Natural killer cell (primary cell): Measurements from ENCODE around the gene CDKL5. TPM values are rescaled to one million over a fixed set of nuclear protein-coding genes. Genes with fewer than 3 reads are reported as not detected.

Experiments
- ATAC-seq, 3 donors: fragments of 150-1000 bp in 2 of 3; fragments of 200-7000 bp in 1 of 3; cut with Tn5 transposase; 1 replicate in 1 of 3; 2 replicates in 2 of 3; pipeline ENCODE4 v1.10.0; 2021; ENCODE audit warnings: mild to moderate bottlenecking in 2 of 3, moderate library complexity in 2 of 3
- DNase-seq, 2 donors: peaks; one replicate each; pipeline versions ENCODE4 v3.0.0 to v3.0.0-alpha.2; 2013 to 2021; ENCODE audit warnings: mixed read lengths in 1 of 2
- H3K27ac ChIP-seq: one replicate; pipeline ENCODE4 v1.5.1; 2013; ENCODE audit warnings: mild to moderate bottlenecking, low read length
- H3K27me3 ChIP-seq: one replicate; pipeline ENCODE4 v1.6.1; 2013; ENCODE audit warnings: low read length; ENCODE audit not compliant: control insufficient read depth, insufficient read depth
- H3K36me3 ChIP-seq: one replicate; pipeline ENCODE4 v1.6.1; 2013; ENCODE audit warnings: low read length; ENCODE audit not compliant: control insufficient read depth, insufficient read depth
- H3K4me1 ChIP-seq: one replicate; pipeline ENCODE4 v1.6.1; 2013; ENCODE audit warnings: low read length; ENCODE audit not compliant: control insufficient read depth, insufficient read depth
- H3K4me3 ChIP-seq: one replicate; pipeline ENCODE4 v1.5.1; 2013; ENCODE audit warnings: low read length
- H3K9me3 ChIP-seq: one replicate; pipeline ENCODE4 v1.6.1; 2013; ENCODE audit warnings: low read length; ENCODE audit not compliant: control insufficient read depth, insufficient read depth
- H3K27ac Mint-ChIP-seq, 2 donors: one replicate each; pipeline ENCODE4 v1.8.0; 2022; ENCODE audit warnings: mild to moderate bottlenecking in 2 of 2, mixed read lengths in 2 of 2, moderate library complexity in 1 of 2
- H3K27me3 Mint-ChIP-seq, 2 donors: one replicate each; pipeline ENCODE4 v1.8.0; 2022; ENCODE audit warnings: low read depth in 2 of 2, mixed read lengths in 2 of 2
- H3K36me3 Mint-ChIP-seq: one replicate; pipeline ENCODE4 v1.8.0; 2022; ENCODE audit warnings: mixed read lengths
- H3K4me1 Mint-ChIP-seq, 2 donors: one replicate each; pipeline ENCODE4 v1.8.0; 2022; ENCODE audit warnings: mixed read lengths in 2 of 2
- H3K4me3 Mint-ChIP-seq: one replicate; pipeline ENCODE4 v1.8.0; 2022; ENCODE audit warnings: mild to moderate bottlenecking, moderate library complexity, mixed read lengths
- H3K9me3 Mint-ChIP-seq, 2 donors: one replicate each; pipeline ENCODE4 v1.8.0; 2022; ENCODE audit warnings: mixed read lengths in 2 of 2
- CTCF ChIP-seq: fragments of 200-600 bp; IDR thresholded peaks from one replicate; pipeline ENCODE4 v1.8.0; 2022; ENCODE audit warnings: antibody characterized with exemption
- WGBS: methylation state at CpG from one replicate; pipeline ENCODE4 v1.1.7; 2013; ENCODE audit warnings: missing lambda C conversion rate; ENCODE audit not compliant: insufficient coverage; 5-methylcytosine and 5-hydroxymethylcytosine counted together
- intact Hi-C: fragments of 100-400 bp; cut with micrococcal nuclease; formaldehyde crosslinking; loops from one replicate; pipeline ENCODE4 v1.14.2; 2022
- total RNA-seq, 4 donors: library from RNA; stranded (reverse); fragments of 120-200 nt in 1 of 4; gene quantifications; one replicate each; pipeline versions ENCODE4 v1.2.3 to v1.2.4, GENCODE V29; 2013 to 2022

Gene CDKL5
- total RNA-seq, 3 donors from 2014 or later (not counting 1 experiment from before 2014, with no cell fraction given): 3.4 to 4.3 (median 3.5) TPM

GRCh38 chrX:18682979-18683387, 257.6 kb downstream of the CDKL5 start:
- intact Hi-C loops: no loop called here
- H3K27me3 Mint-ChIP-seq: peaks cover 3 to 5% of the 10 kb centered on the region in 2 donors
- no peak for TF ChIP-seq CTCF
- DNase-seq (no peak), ATAC-seq (no peak)
- no peaks in the 10 kb centered on the region for H3K36me3 Mint-ChIP-seq
- no peaks in the 10 kb centered on the region for H3K36me3 ChIP-seq
- WGBS: 58% methylated on average over 7 of the region's 9 CpGs
- peaks cover 0 to 6% of the 10 kb centered on the region in 2 donors for H3K4me1 Mint-ChIP-seq
- no peak overlapping the region for H3K27ac ChIP-seq
- no peaks in the 10 kb centered on the region for H3K4me1 ChIP-seq
- no peaks in the 10 kb centered on the region for H3K27me3 ChIP-seq
- H3K9me3 Mint-ChIP-seq: no peaks in the 10 kb centered on the region
- no peak overlapping the region for H3K4me3 Mint-ChIP-seq
- no peak overlapping the region for H3K27ac Mint-ChIP-seq
- no peak overlapping the region for H3K4me3 ChIP-seq
- H3K9me3 ChIP-seq: no peaks in the 10 kb centered on the region

- no peak for ATAC-seq
- no peak overlapping the region for H3K4me3 Mint-ChIP-seq
- peaks cover 0 to 3% of the 10 kb centered on the region in 2 donors for H3K27me3 Mint-ChIP-seq
- no peaks in the 10 kb centered on the region for H3K9me3 Mint-ChIP-seq
- TF ChIP-seq CTCF: no peak
- H3K36me3 Mint-ChIP-seq: no peaks in the 10 kb centered on the region
- no peaks in the 10 kb centered on the region for H3K9me3 ChIP-seq
- intact Hi-C loops: no loop called here
- H3K4me1 ChIP-seq: no peaks in the 10 kb centered on the region
- no peak overlapping the region for H3K27ac Mint-ChIP-seq
- no peaks in the 10 kb centered on the region for H3K36me3 ChIP-seq
- no peak overlapping the region for H3K27ac ChIP-seq
- WGBS: 88% methylated on average over 4 of the region's 7 CpGs
- no peaks in the 10 kb centered on the region for H3K27me3 ChIP-seq
- no peak overlapping the region for H3K4me3 ChIP-seq
- no peaks in the 10 kb centered on the region for H3K4me1 Mint-ChIP-seq
- DNase-seq: no peak
Measured at GRCh38 chrX:18687856-18688495, 262.6 kb downstream of the CDKL5 start.

DNA sequence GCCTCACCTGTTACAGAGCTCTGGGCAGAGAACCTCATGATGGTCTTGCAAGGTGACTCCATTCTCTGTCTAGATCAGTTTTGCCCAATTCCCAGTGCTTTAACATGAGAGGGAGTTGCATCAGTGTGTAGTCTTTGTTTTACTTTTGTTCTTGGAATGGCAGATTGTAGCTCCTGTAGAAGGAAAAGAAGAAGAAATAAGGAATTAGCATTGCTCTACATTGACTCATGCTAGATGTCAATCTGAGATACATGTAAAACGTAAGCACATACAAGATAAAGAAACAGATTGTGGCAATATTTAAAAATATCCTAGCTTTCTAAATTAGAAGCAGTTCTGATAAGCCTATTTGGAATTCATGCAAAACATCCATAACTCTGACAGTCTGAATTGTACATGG, 266.0 kb downstream of the CDKL5 start:
- intact Hi-C loops: no loop called here
- no CpG with 5 or more reads among the region's 1 CpG for WGBS

More for the DNA sequence above, 266.0 kb downstream of the CDKL5 start:
- no peaks in the 10 kb centered on the region for H3K9me3 Mint-ChIP-seq
- Histone ChIP-seq H3K4me1 (no peaks in the 10 kb centered on the region), H3K9me3 (no peaks in the 10 kb centered on the region), H3K27me3 (no peaks in the 10 kb centered on the region), H3K27ac (no peak overlapping the region), H3K36me3 (no peaks in the 10 kb centered on the region), H3K4me3 (no peak overlapping the region)
- TF ChIP-seq CTCF: no peak
- ATAC-seq (no peak), DNase-seq (no peak)
- H3K4me3 Mint-ChIP-seq: no peak overlapping the region
- H3K27me3 Mint-ChIP-seq: peaks cover 3 to 9% of the 10 kb centered on the region in 2 donors
- no peaks in the 10 kb centered on the region for H3K36me3 Mint-ChIP-seq
- no peak overlapping the region for H3K27ac Mint-ChIP-seq
- no peaks in the 10 kb centered on the region for H3K4me1 Mint-ChIP-seq
